ENCODE measurements around the gene TSPEAR. TPM values are rescaled to one million over a fixed set of nuclear protein-coding genes. Genes with fewer than 3 reads are reported as not detected.
A peak's percentile ranks its signal among the peaks of the same experiment; 100 is the strongest.

The TSPEAR gene
- total RNA-seq, 2 experiments from 2014 or later, result not detected

DNA sequence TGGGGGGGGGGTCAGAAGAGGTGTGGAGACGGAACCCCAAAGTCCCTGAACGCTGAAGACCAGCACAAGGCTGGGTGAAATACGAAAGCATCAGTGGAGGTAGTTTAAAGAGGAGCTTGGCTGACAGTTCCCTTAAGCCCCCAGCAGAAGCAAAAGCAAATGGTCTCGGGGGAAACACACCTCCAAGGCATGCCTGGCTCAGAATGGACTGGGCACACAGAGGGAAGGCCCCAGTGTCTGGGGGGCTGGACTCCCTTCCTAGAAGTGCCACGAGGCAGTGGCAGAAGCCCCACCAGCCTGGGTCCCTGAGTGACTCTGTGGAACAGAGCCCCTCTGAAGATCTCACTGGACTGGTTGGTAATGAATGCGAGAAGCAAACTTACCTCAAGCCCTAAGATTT, 46.4 kb upstream of the TSPEAR start:
- CTCF ChIA-PET (ENCODE audit: unreplicated experiment), result no interaction called here
- no peaks in the 10 kb centered on the region for H3K4me1 ChIP-seq (ENCODE audit: insufficient read depth, low read length, poor library complexity, severe bottlenecking)
- TF ChIP-seq, protein P1, sequence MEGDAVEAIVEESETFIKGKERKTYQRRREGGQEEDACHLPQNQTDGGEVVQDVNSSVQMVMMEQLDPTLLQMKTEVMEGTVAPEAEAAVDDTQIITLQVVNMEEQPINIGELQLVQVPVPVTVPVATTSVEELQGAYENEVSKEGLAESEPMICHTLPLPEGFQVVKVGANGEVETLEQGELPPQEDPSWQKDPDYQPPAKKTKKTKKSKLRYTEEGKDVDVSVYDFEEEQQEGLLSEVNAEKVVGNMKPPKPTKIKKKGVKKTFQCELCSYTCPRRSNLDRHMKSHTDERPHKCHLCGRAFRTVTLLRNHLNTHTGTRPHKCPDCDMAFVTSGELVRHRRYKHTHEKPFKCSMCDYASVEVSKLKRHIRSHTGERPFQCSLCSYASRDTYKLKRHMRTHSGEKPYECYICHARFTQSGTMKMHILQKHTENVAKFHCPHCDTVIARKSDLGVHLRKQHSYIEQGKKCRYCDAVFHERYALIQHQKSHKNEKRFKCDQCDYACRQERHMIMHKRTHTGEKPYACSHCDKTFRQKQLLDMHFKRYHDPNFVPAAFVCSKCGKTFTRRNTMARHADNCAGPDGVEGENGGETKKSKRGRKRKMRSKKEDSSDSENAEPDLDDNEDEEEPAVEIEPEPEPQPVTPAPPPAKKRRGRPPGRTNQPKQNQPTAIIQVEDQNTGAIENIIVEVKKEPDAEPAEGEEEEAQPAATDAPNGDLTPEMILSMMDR (conservative IDR thresholded peaks at IDR 0.05; ENCODE audit: low read length), result no peak
- no peak for TF ChIP-seq EZH2phosphoT487 (IDR thresholded peaks at IDR 0.05; ENCODE audit: borderline replicate concordance, low read depth, low read length)
- no peaks in the 10 kb centered on the region for H3K9me2 ChIP-seq (ENCODE audit: insufficient read depth, low read length)
- H2AFZ ChIP-seq (ENCODE audit: low read length), result no peak overlapping the region
- DNase-seq (ENCODE audit: low spot score), result no peak
- intact Hi-C loops (cut with micrococcal nuclease; ENCODE audit: unreplicated experiment), result no loop called here
- H3K4me2 ChIP-seq (ENCODE audit: low read length), result no peak overlapping the region
- POLR2A ChIA-PET, result no interaction called here
- no peaks in the 10 kb centered on the region for H3K9me3 ChIP-seq (ENCODE audit: low read length)
- no peak overlapping the region for H3K4me3 ChIP-seq (ENCODE audit: low read depth, low read length, poor library complexity, severe bottlenecking)
- H3K27ac ChIP-seq (ENCODE audit: low read depth, low read length, poor library complexity, severe bottlenecking), result no peak overlapping the region
- H3K36me3 ChIP-seq (ENCODE audit: insufficient read depth, low read length), result no peaks in the 10 kb centered on the region
- no TSS peak for BruUV-seq (replicated peaks)
- H4K20me1 ChIP-seq (ENCODE audit: insufficient read depth, low read length), result no peaks in the 10 kb centered on the region
- H3K79me2 ChIP-seq (ENCODE audit: insufficient read depth, low read depth, low read length), result no peaks in the 10 kb centered on the region

DNA sequence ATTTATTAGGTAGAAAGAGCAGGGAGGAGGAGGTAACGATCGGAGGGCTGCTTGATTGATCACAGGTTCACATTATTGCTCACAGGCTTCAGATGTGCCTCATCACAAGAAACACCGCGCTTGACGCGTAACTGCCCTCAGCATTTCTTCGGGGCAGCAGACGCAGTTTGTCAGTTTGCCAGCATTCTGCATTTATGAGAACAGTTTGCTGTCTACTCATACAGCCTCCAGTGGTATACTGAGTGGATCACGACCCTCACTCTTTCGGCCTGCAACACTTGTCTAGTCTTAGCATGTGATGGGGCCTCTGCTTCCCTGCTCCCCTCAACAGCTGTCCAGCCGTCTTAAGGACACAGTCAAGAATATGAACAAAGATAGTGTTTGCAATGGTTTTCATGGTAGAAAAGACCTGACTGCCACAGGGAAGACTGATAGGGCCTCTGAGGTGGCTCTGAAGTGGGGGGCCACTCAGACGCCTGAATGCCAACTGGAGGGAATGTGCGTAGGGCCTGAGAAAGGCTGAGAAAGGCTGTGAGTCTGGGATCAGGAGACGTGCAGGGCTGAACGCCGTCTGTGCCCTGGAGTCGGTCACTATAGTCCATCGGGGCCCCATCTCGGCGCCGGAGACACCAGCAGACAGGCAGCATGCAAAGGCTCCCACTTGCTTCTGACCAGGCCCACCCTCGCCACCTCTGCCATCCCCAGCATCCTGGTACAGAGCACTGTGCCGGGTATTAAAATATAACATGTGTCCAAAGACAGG, 45.2 kb upstream of the TSPEAR start:
- intact Hi-C loops (cut with micrococcal nuclease; ENCODE audit: unreplicated experiment), result no loop called here
- H3K9me3 ChIP-seq (ENCODE audit: low read length), result no peaks in the 10 kb centered on the region
- no peak overlapping the region for H3K4me2 ChIP-seq (ENCODE audit: low read length)
- ChIA-PET CTCF (ENCODE audit: unreplicated experiment) (no interaction called here), POLR2A (no interaction called here)
- DNase-seq (ENCODE audit: low spot score), result no peak
- H3K27ac ChIP-seq (ENCODE audit: low read depth, low read length, poor library complexity, severe bottlenecking), result no peak overlapping the region
- no peaks in the 10 kb centered on the region for H3K36me3 ChIP-seq (ENCODE audit: insufficient read depth, low read length)
- H3K9me2 ChIP-seq (ENCODE audit: insufficient read depth, low read length), result no peaks in the 10 kb centered on the region
- H2AFZ ChIP-seq (ENCODE audit: low read length), result no peak overlapping the region
- BruUV-seq (replicated peaks), result no TSS peak
- H3K4me3 ChIP-seq (ENCODE audit: low read depth, low read length, poor library complexity, severe bottlenecking), result no peak overlapping the region
- H4K20me1 ChIP-seq (ENCODE audit: insufficient read depth, low read length), result no peaks in the 10 kb centered on the region
- no peaks in the 10 kb centered on the region for H3K79me2 ChIP-seq (ENCODE audit: insufficient read depth, low read depth, low read length)
- H3K4me1 ChIP-seq (ENCODE audit: insufficient read depth, low read length, poor library complexity, severe bottlenecking), result no peaks in the 10 kb centered on the region
- TF ChIP-seq EZH2phosphoT487 (IDR thresholded peaks at IDR 0.05; ENCODE audit: borderline replicate concordance, low read depth, low read length), result no peak
- TF ChIP-seq, protein P1 (conservative IDR thresholded peaks at IDR 0.05; ENCODE audit: low read length), result no peak

DNA sequence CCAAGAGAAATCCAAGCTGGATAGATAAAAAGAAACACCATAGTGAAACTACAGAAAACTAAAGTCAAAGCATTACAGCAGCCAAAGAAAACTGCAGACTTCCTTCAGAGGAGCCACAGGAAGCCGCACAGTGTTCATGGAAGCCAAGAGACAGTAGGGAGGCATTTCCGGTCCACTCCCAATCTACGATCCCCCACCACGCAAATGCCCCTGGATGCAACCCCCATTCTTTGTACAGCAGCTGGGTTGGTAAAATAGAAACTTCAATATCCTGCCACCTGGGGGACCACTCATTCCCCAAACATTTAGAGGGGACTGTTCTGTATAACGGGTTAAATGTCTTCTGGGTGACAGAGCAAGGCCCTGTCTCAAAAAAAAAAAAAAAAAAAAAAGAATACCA, 43.9 kb upstream of the TSPEAR start:
- Histone ChIP-seq H3K4me2 (ENCODE audit: low read length) (no peak overlapping the region), H3K9me2 (ENCODE audit: insufficient read depth, low read length) (no peaks in the 10 kb centered on the region), H3K9me3 (ENCODE audit: low read length) (no peaks in the 10 kb centered on the region), H3K79me2 (ENCODE audit: insufficient read depth, low read depth, low read length) (no peaks in the 10 kb centered on the region), H4K20me1 (ENCODE audit: insufficient read depth, low read length) (no peaks in the 10 kb centered on the region), H2AFZ (ENCODE audit: low read length) (no peak overlapping the region), H3K4me3 (ENCODE audit: low read depth, low read length, poor library complexity, severe bottlenecking) (no peak overlapping the region), H3K36me3 (ENCODE audit: insufficient read depth, low read length) (no peaks in the 10 kb centered on the region), H3K4me1 (ENCODE audit: insufficient read depth, low read length, poor library complexity, severe bottlenecking) (no peaks in the 10 kb centered on the region), H3K27ac (ENCODE audit: low read depth, low read length, poor library complexity, severe bottlenecking) (no peak overlapping the region)
- no peak for TF ChIP-seq EZH2phosphoT487 (IDR thresholded peaks at IDR 0.05; ENCODE audit: borderline replicate concordance, low read depth, low read length)
- TF ChIP-seq, protein P1 (conservative IDR thresholded peaks at IDR 0.05; ENCODE audit: low read length), result peak; percentile 66
- intact Hi-C loops (cut with micrococcal nuclease; ENCODE audit: unreplicated experiment), result no loop called here
- POLR2A ChIA-PET, result no interaction called here
- peak; percentile 13 for DNase-seq (ENCODE audit: low spot score)
- BruUV-seq (replicated peaks), result no TSS peak
- CTCF ChIA-PET (ENCODE audit: unreplicated experiment), result no interaction called here

Data from OCI-LY7 (cell line).